GM12874 (cell line): ENCODE results near the gene ZCCHC24.

Experiments used
- CTCF ChIP-seq: IDR thresholded peaks from 2 replicates; pipeline ENCODE4 v1.5.1; 2011; ENCODE audit warnings: low read depth, mild to moderate bottlenecking, control low read depth, low read length, moderate library complexity; ENCODE audit not compliant: insufficient read depth

ZCCHC24 gene

GRCh38 chr10:79361726-79362397 is 83.6 kb downstream of the ZCCHC24 start:
- TF ChIP-seq CTCF = no peak

GRCh38 chr10:79360499-79361342 is 84.7 kb downstream of the ZCCHC24 start:
- no peak for TF ChIP-seq CTCF

GRCh38 chr10:79359816-79360498 is 85.5 kb downstream of the ZCCHC24 start:
- TF ChIP-seq CTCF = no peak

- TF ChIP-seq CTCF = no peak
These were observed 86.6 kb downstream of the ZCCHC24 start for GRCh38 chr10:79358811-79359210.

- no peak for TF ChIP-seq CTCF
These were observed 88.2 kb downstream of the ZCCHC24 start for GRCh38 chr10:79357180-79357579.

GRCh38 chr10:79356104-79356503 is 89.3 kb downstream of the ZCCHC24 start:
- no peak for TF ChIP-seq CTCF

- TF ChIP-seq CTCF = no peak
These were observed 89.9 kb downstream of the ZCCHC24 start for GRCh38 chr10:79355420-79356017.
